ENCODE measurements around the gene MRPS10. TPM values are rescaled to one million over a fixed set of nuclear protein-coding genes. Genes with fewer than 3 reads are reported as not detected.

MRPS10 gene
- total RNA-seq, 1 experiment from 2014 or later, result 62.1 TPM

GRCh38 chr6:42168650-42169049 lies 49.0 kb downstream of the MRPS10 start:
- intact Hi-C loops (cut with micrococcal nuclease), result loop anchor here (10.0 kb wide), 1 partner anchor 384 kb away; the partner anchor contains the start of genes PRICKLE4 and TOMM6
- Histone ChIP-seq H3K9me3 (ENCODE audit: control insufficient read depth in 1 of 2, insufficient read depth in 1 of 2, low read depth in 1 of 2, low read length in 2 of 2) (no peaks in the 10 kb centered on the region), H3K4me2 (ENCODE audit: low read length) (no peak overlapping the region), H3K9me2 (ENCODE audit: insufficient read depth) (no peaks in the 10 kb centered on the region), H3K27me3 (ENCODE audit: insufficient read depth, low read length) (no peaks in the 10 kb centered on the region), H2AFZ (ENCODE audit: low read depth, low read length, poor library complexity, severe bottlenecking) (no peak overlapping the region), H3K4me3 (replicated peaks in 1 of 2; ENCODE audit: low read depth in 1 of 2, low read length in 2 of 2) (no peak overlapping the region), H3K79me2 (ENCODE audit: insufficient read depth, low read length) (no peaks in the 10 kb centered on the region), H4K20me1 (ENCODE audit: insufficient read depth) (no peaks in the 10 kb centered on the region), H3K4me1 (ENCODE audit: control insufficient read depth in 1 of 2, insufficient read depth in 2 of 2, low read length in 2 of 2) (peaks cover 3 to 13% of the 10 kb centered on the region in 2 experiments; a peak in 3 of 4 replicates), H3K9ac (ENCODE audit: low read length) (no peak overlapping the region), H3K27ac (ENCODE audit: low read depth, low read length) (no peak overlapping the region), H3K36me3 (ENCODE audit: control insufficient read depth in 1 of 2, insufficient read depth in 2 of 2, low read length in 2 of 2) (no peaks in the 10 kb centered on the region)
- ChIA-PET POLR2A (no interaction called here), CTCF (interaction anchor here (1.3 kb wide), 1 partner anchor 401 kb away, joined by 3 read pairs; no protein-coding TSS in a partner anchor), RAD21 (ENCODE audit: low non-redundant PET in 1 of 2, low total read pairs in 2 of 2, uncharacterized antibody in 2 of 2, unreplicated experiment in 2 of 2) (interaction anchor here in 1 of 2 experiments (1.0 kb wide), 1 partner anchor 46 kb away, joined by 4 read pairs; no protein-coding TSS in a partner anchor)
- no TSS peak for BruUV-seq (replicated peaks)
- no peak for TF ChIP-seq EGR1 (IDR thresholded peaks at IDR 0.05; ENCODE audit: low read depth)
- peak; percentile 58 for TF ChIP-seq RAD21 (IDR thresholded peaks at IDR 0.05; ENCODE audit: low read depth)
- DNase-seq (ENCODE audit: low read depth, low spot score) (no peak), ATAC-seq (no peak)

- H3K4me3 ChIP-seq (replicated peaks in 1 of 2; ENCODE audit: low read depth in 1 of 2, low read length in 2 of 2), result no peak overlapping the region
- H2AFZ ChIP-seq (ENCODE audit: low read depth, low read length, poor library complexity, severe bottlenecking), result peak overlapping the region; percentile 89
- no peaks in the 10 kb centered on the region for H4K20me1 ChIP-seq (ENCODE audit: insufficient read depth)
- DNase-seq (ENCODE audit: low read depth, low spot score) (peak; percentile 63), ATAC-seq (peak; percentile 93)
- peak overlapping the region; percentile 31; the same call in 1 of the 2 replicates for H3K27ac ChIP-seq (ENCODE audit: low read depth, low read length)
- intact Hi-C loops (cut with micrococcal nuclease), result loop anchor here (1.0 to 10.0 kb wide), 5 partner anchors 48 to 732 kb away; partner anchors contain the start of genes PRICKLE4 and TOMM6
- peaks cover 3 to 13% of the 10 kb centered on the region in 2 experiments; a peak in 3 of 4 replicates for H3K4me1 ChIP-seq (ENCODE audit: control insufficient read depth in 1 of 2, insufficient read depth in 2 of 2, low read length in 2 of 2)
- no TSS peak for BruUV-seq (replicated peaks)
- ChIA-PET RAD21 (ENCODE audit: low non-redundant PET in 1 of 2, low total read pairs in 2 of 2, uncharacterized antibody in 2 of 2, unreplicated experiment in 2 of 2) (interaction anchor here (0.7 to 1.5 kb wide), 5 partner anchors 24 to 381 kb away, joined by 3 read pairs; partner anchors contain the start of gene C6orf132 (in 1 of the 2)), POLR2A (no interaction called here), CTCF (interaction anchor here (0.7 to 1.7 kb wide), 4 partner anchors 48 to 90 kb away, joined by 3 to 5 read pairs (median 4); no protein-coding TSS in a partner anchor)
- no peaks in the 10 kb centered on the region for H3K27me3 ChIP-seq (ENCODE audit: insufficient read depth, low read length)
- no peaks in the 10 kb centered on the region for H3K79me2 ChIP-seq (ENCODE audit: insufficient read depth, low read length)
- H3K9me2 ChIP-seq (ENCODE audit: insufficient read depth), result no peaks in the 10 kb centered on the region
- H3K36me3 ChIP-seq (ENCODE audit: control insufficient read depth in 1 of 2, insufficient read depth in 2 of 2, low read length in 2 of 2), result no peaks in the 10 kb centered on the region
- peak overlapping the region; percentile 32; the same call in 1 of the 2 replicates for H3K9ac ChIP-seq (ENCODE audit: low read length)
- H3K4me2 ChIP-seq (ENCODE audit: low read length), result peak overlapping the region; percentile 69
- H3K9me3 ChIP-seq (ENCODE audit: control insufficient read depth in 1 of 2, insufficient read depth in 1 of 2, low read depth in 1 of 2, low read length in 2 of 2), result no peaks in the 10 kb centered on the region
- TF ChIP-seq ZBTB33 (IDR thresholded peaks at IDR 0.05; ENCODE audit: extremely low read depth, insufficient replicate concordance, low read length), result no peak
- no peak for TF ChIP-seq MAX (IDR thresholded peaks at IDR 0.05)
- no peak for TF ChIP-seq TCF7L2 (IDR thresholded peaks at IDR 0.05; ENCODE audit: borderline replicate concordance, extremely low read depth, insufficient read depth, insufficient read length)
- TF ChIP-seq POLR2AphosphoS5 (IDR thresholded peaks at IDR 0.05; ENCODE audit: low read depth, low read length), result peak; percentile 19; the same call in 1 of the 2 replicates
- TF ChIP-seq EZH2 (IDR thresholded peaks at IDR 0.05), result no peak
- no peak; the same call in 1 of the 2 replicates for TF ChIP-seq ELF1 (IDR thresholded peaks at IDR 0.05; ENCODE audit: borderline replicate concordance, low read depth)
- no peak for TF ChIP-seq REST (IDR thresholded peaks at IDR 0.05; ENCODE audit: low read depth)
- TF ChIP-seq ZFX (IDR thresholded peaks at IDR 0.05), result no peak
- TF ChIP-seq EGR1 (IDR thresholded peaks at IDR 0.05; ENCODE audit: low read depth), result no peak
- no peak for TF ChIP-seq EZH2phosphoT487 (IDR thresholded peaks at IDR 0.05; ENCODE audit: borderline replicate concordance)
Observed at GRCh38 chr6:42166444-42167141, 51.1 kb downstream of the MRPS10 start.
